GM19438 (cell line): ENCODE data around the gene THSD7A.

Experiments used
- ATAC-seq: cut with Tn5 transposase; IDR thresholded peaks from one replicate; pipeline ENCODE4 v1.9.1; 2021; ENCODE audit warnings: low read depth; ENCODE audit not compliant: unreplicated experiment

The THSD7A gene

GRCh38 chr7:11754123-11754522 lies 77.9 kb downstream of the THSD7A start:
- no peak for ATAC-seq

- ATAC-seq = no peak
Measured at GRCh38 chr7:11753433-11753832, 78.6 kb downstream of the THSD7A start.

- no peak for ATAC-seq
Measured at GRCh38 chr7:11751807-11752389, 80.1 kb downstream of the THSD7A start.

GRCh38 chr7:11751315-11751714 lies 80.7 kb downstream of the THSD7A start:
- ATAC-seq = no peak

GRCh38 chr7:11750191-11750590 lies 81.8 kb downstream of the THSD7A start:
- no peak for ATAC-seq

- no peak for ATAC-seq
Measured at GRCh38 chr7:11749629-11750028, 82.4 kb downstream of the THSD7A start.

- no peak for ATAC-seq
Measured at GRCh38 chr7:11748884-11749283, 83.1 kb downstream of the THSD7A start.

GRCh38 chr7:11747715-11748485 lies 84.1 kb downstream of the THSD7A start:
- ATAC-seq = no peak

GRCh38 chr7:11746591-11746990 lies 85.4 kb downstream of the THSD7A start:
- ATAC-seq = no peak

GRCh38 chr7:11743548-11743947 lies 88.5 kb downstream of the THSD7A start:
- no peak for ATAC-seq

GRCh38 chr7:11743016-11743415 lies 89.0 kb downstream of the THSD7A start:
- no peak for ATAC-seq

GRCh38 chr7:11742496-11742895 lies 89.5 kb downstream of the THSD7A start:
- ATAC-seq = no peak

- ATAC-seq = no peak
Measured at GRCh38 chr7:11737723-11738122, 94.3 kb downstream of the THSD7A start.

GRCh38 chr7:11732207-11732606 lies 99.8 kb downstream of the THSD7A start:
- no peak for ATAC-seq

GRCh38 chr7:11730725-11731124 lies 101.3 kb downstream of the THSD7A start:
- ATAC-seq = no peak

GRCh38 chr7:11727864-11728263 lies 104.1 kb downstream of the THSD7A start:
- no peak for ATAC-seq

- ATAC-seq = no peak
Measured at GRCh38 chr7:11726794-11727155, 105.2 kb downstream of the THSD7A start.

- no peak for ATAC-seq
Measured at GRCh38 chr7:11726001-11726793, 105.8 kb downstream of the THSD7A start.

GRCh38 chr7:11716185-11716584 lies 115.8 kb downstream of the THSD7A start:
- no peak for ATAC-seq

GRCh38 chr7:11714676-11715075 lies 117.3 kb downstream of the THSD7A start:
- no peak for ATAC-seq

GRCh38 chr7:11714205-11714604 lies 117.8 kb downstream of the THSD7A start:
- no peak for ATAC-seq

- no peak for ATAC-seq
Measured at GRCh38 chr7:11713352-11713751, 118.6 kb downstream of the THSD7A start.
